PC-3 (cell line): ENCODE measurements around the gene KSR1. TPM values are rescaled to one million over a fixed set of nuclear protein-coding genes. Genes with fewer than 3 reads are reported as not detected.

Experiments used
- ATAC-seq: fragments of 200-7000 bp; cut with Tn5 transposase; 2 replicates; pipeline ENCODE4 v1.9.1; 2020; ENCODE audit warnings: mild to moderate bottlenecking, moderate library complexity
- BruUV-seq: library from RNA; stranded (reverse); fragments of 400-500 nt; replicated peaks from 2 replicates; lab custom pipeline; 2021; lab: Mats Ljungman, UMichigan
- CTCF ChIA-PET: fragments of 300-600 bp; sonication (Branson Sonifier 250); formaldehyde crosslinking; loops from one replicate; lab custom pipeline; 2022; ENCODE audit warnings: antibody characterized with exemption; lab: Charles Lee
- POLR2A ChIA-PET: fragments of 300-600 bp; sonication (Branson Sonifier 250); formaldehyde crosslinking; loops from one replicate; lab custom pipeline; 2022; ENCODE audit warnings: antibody characterized with exemption; ENCODE audit not compliant: unreplicated experiment; lab: Charles Lee
- DNase-seq: peaks from one replicate; pipeline ENCODE4 v3.0.0-alpha.2; 2015
- H2AFZ ChIP-seq: fragments of 300-600 bp; sonication (generic); 2 replicates; pipeline ENCODE4 v1.6.0; 2016; ENCODE audit warnings: antibody characterized with exemption, low read length
- H3F3A ChIP-seq: fragments of 300-600 bp; sonication (generic); one replicate; pipeline ENCODE4 v1.6.0; 2017; ENCODE audit warnings: antibody characterized with exemption, low read length, control low read depth, mild to moderate bottlenecking; ENCODE audit not compliant: unreplicated experiment
- H3K27ac ChIP-seq: fragments of 300-600 bp; sonication (generic); 2 replicates; pipeline ENCODE4 v1.5.1; 2016; ENCODE audit warnings: mild to moderate bottlenecking, low read length
- H3K27me3 ChIP-seq: fragments of 300-600 bp; sonication (generic); 2 replicates; pipeline ENCODE4 v1.6.1; 2016; ENCODE audit warnings: low read length, mixed read lengths
- H3K36me3 ChIP-seq: fragments of 300-600 bp; sonication (generic); 2 replicates; pipeline ENCODE4 v1.6.1; 2016; ENCODE audit warnings: low read depth, mixed run types, low read length, mixed read lengths
- H3K4me1 ChIP-seq: fragments of 300-600 bp; sonication (generic); 2 replicates; pipeline ENCODE4 v1.5.1; 2016; ENCODE audit warnings: low read length; ENCODE audit not compliant: insufficient read depth
- H3K4me2 ChIP-seq: fragments of 300-600 bp; sonication (generic); 2 replicates; pipeline ENCODE4 v1.6.0; 2016; ENCODE audit warnings: low read length
- H3K4me3 ChIP-seq: fragments of 300-600 bp; sonication (generic); 2 replicates; pipeline ENCODE4 v1.5.1; 2016; ENCODE audit warnings: mild to moderate bottlenecking, low read length, mixed read lengths
- H3K79me2 ChIP-seq: fragments of 300-600 bp; sonication (generic); 2 replicates; pipeline ENCODE4 v1.6.1; 2017; ENCODE audit warnings: low read length, mixed read lengths
- H3K9ac ChIP-seq: fragments of 300-600 bp; sonication (generic); 2 replicates; pipeline ENCODE4 v1.6.0; 2016; ENCODE audit warnings: mild to moderate bottlenecking, low read length
- H3K9me2 ChIP-seq: fragments of 300-600 bp; sonication (generic); replicated peaks from 2 replicates; pipeline ENCODE4 v1.6.1; 2016; ENCODE audit warnings: mixed run types, low read length, mixed read lengths
- H3K9me3 ChIP-seq: fragments of 300-600 bp; sonication (generic); 2 replicates; pipeline ENCODE4 v1.6.1; 2016; ENCODE audit warnings: low read length, mixed read lengths
- H4K20me1 ChIP-seq: fragments of 300-600 bp; sonication (generic); 2 replicates; pipeline ENCODE4 v1.6.1; 2016; ENCODE audit warnings: low read length, mixed read lengths
- CTCF ChIP-seq: fragments of 300-600 bp; sonication (generic); conservative IDR thresholded peaks from 2 replicates; pipeline ENCODE4 v1.5.1; 2017; ENCODE audit warnings: antibody characterized with exemption, low read depth, mild to moderate bottlenecking, low read length
- EZH2 ChIP-seq: fragments of 300-600 bp; sonication (generic); IDR thresholded peaks from one replicate; pipeline ENCODE4 v1.6.1; 2017; ENCODE audit warnings: antibody characterized with exemption, mild to moderate bottlenecking, low read length; ENCODE audit not compliant: unreplicated experiment
- EZH2phosphoT487 ChIP-seq: fragments of 300-600 bp; sonication (generic); IDR thresholded peaks from 2 replicates; pipeline ENCODE4 v1.6.1; 2018; ENCODE audit warnings: mild to moderate bottlenecking, antibody characterized with exemption, low read length, borderline replicate concordance
- intact Hi-C: fragments of 100-400 bp; cut with micrococcal nuclease; formaldehyde crosslinking; loops from 2 replicates; pipeline ENCODE4 v1.9.0; 2023
- total RNA-seq: library from RNA; depleted of rRNA; stranded (reverse); fragments of >200 nt; gene quantifications from 2 replicates; pipeline ENCODE4 v1.2.3, GENCODE V29; 2014

Gene KSR1
- total RNA-seq, 1 experiment from 2014 or later = 1.0 TPM

DNA sequence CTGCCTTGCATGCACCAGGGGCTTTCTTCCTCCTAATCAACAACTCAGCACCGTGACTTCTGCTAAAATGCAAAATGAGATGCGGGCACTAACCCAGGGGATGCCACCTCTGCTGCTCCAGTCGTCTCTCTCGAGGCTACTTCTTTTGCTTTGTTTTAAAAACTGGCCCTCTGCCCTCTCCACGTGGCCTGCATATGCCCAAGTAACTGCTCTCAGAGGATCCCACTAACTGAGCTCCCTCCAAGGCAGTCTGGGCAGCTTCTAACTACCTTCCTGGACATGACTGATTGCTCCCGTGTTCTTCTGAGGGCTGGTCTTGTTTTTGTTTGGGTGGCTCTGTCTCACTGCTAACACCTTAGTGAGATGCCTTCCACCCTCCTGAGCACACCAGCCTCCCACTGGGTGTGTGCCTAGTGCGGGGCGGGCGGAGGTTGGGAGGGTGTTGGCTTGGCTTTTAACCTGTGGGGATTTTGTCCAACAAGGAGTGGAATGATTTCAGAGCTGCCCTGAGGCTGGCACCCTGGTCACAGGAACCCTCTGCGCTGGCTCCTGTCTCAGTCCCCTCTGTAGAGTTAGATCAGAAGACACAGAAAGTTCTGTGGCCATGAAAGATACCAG is 165.8 kb downstream of the KSR1 start:
- H3K27me3 ChIP-seq = no peaks in the 10 kb centered on the region
- ChIA-PET CTCF (no interaction called here), POLR2A (no interaction called here)
- intact Hi-C loops = no loop called here
- no peak for DNase-seq
- H3K9me3 ChIP-seq = no peaks in the 10 kb centered on the region
- no peaks in the 10 kb centered on the region for H3K36me3 ChIP-seq
- H3K79me2 ChIP-seq = no peaks in the 10 kb centered on the region
- no peak overlapping the region for H3K4me3 ChIP-seq
- ATAC-seq = no peak
- no peaks in the 10 kb centered on the region for H3K4me1 ChIP-seq
- TF ChIP-seq EZH2 = no peak
- TF ChIP-seq EZH2phosphoT487 = no peak
- TF ChIP-seq CTCF = no peak
- H3K4me2 ChIP-seq = no peak overlapping the region
- no TSS peak for BruUV-seq
- H3K27ac ChIP-seq = no peak overlapping the region
- no peak overlapping the region for H3K9ac ChIP-seq
- no peak overlapping the region for H2AFZ ChIP-seq
- no peaks in the 10 kb centered on the region for H4K20me1 ChIP-seq
- no peaks in the 10 kb centered on the region for H3K9me2 ChIP-seq
- no peaks in the 10 kb centered on the region for H3F3A ChIP-seq

GRCh38 chr17:27622986-27623385 is 166.7 kb downstream of the KSR1 start:
- ChIA-PET POLR2A (no interaction called here), CTCF (no interaction called here)
- H3K9me3 ChIP-seq = no peaks in the 10 kb centered on the region
- no peak overlapping the region for H2AFZ ChIP-seq
- no peaks in the 10 kb centered on the region for H3K9me2 ChIP-seq
- DNase-seq (no peak), ATAC-seq (no peak)
- H4K20me1 ChIP-seq = no peaks in the 10 kb centered on the region
- no peak overlapping the region for H3K9ac ChIP-seq
- no peaks in the 10 kb centered on the region for H3K36me3 ChIP-seq
- no peaks in the 10 kb centered on the region for H3F3A ChIP-seq
- H3K4me3 ChIP-seq = no peak overlapping the region
- no TSS peak for BruUV-seq
- no peaks in the 10 kb centered on the region for H3K4me1 ChIP-seq
- no peak overlapping the region for H3K27ac ChIP-seq
- intact Hi-C loops = no loop called here
- H3K27me3 ChIP-seq = no peaks in the 10 kb centered on the region
- TF ChIP-seq EZH2 = no peak
- no peak for TF ChIP-seq EZH2phosphoT487
- TF ChIP-seq CTCF = no peak
- no peaks in the 10 kb centered on the region for H3K79me2 ChIP-seq
- H3K4me2 ChIP-seq = no peak overlapping the region

DNA sequence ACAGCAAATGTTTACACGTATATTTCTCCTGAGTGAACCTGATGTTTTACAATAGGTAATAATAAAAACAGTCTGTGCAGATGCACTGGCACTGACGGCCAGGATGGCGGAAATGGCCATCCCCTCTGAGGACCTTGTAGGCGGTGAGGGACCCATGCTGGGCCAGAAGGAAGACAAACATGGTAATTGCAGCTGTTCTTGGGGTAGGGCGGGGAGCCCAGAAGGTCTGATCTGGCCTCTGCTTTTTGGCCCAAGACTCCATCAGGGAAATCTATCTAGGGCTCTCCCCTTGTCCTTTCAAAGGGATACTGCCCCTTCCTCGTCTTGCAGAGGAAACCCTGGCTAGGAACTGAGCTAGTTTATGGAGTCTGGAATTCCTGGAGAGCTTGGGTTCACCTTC is 167.4 kb downstream of the KSR1 start:
- H3K4me2 ChIP-seq = no peak overlapping the region
- ATAC-seq (no peak), DNase-seq (no peak)
- H3K27ac ChIP-seq = no peak overlapping the region
- H4K20me1 ChIP-seq = no peaks in the 10 kb centered on the region
- H3K4me1 ChIP-seq = no peaks in the 10 kb centered on the region
- ChIA-PET POLR2A (no interaction called here), CTCF (no interaction called here)
- no peaks in the 10 kb centered on the region for H3K36me3 ChIP-seq
- no peaks in the 10 kb centered on the region for H3K79me2 ChIP-seq
- no TSS peak for BruUV-seq
- TF ChIP-seq CTCF (no peak), EZH2phosphoT487 (no peak), EZH2 (no peak)
- H3K27me3 ChIP-seq = no peaks in the 10 kb centered on the region
- no peaks in the 10 kb centered on the region for H3F3A ChIP-seq
- no peak overlapping the region for H3K4me3 ChIP-seq
- H2AFZ ChIP-seq = no peak overlapping the region
- intact Hi-C loops = no loop called here
- H3K9me2 ChIP-seq = no peaks in the 10 kb centered on the region
- no peak overlapping the region for H3K9ac ChIP-seq
- H3K9me3 ChIP-seq = no peaks in the 10 kb centered on the region
